Measurements from ENCODE around the gene TMEM204.
"Not testable (repeated sequence)": the region's sequence is repeated elsewhere in the genome, so short reads cannot be mapped to it uniquely, and the experiment has no call there.

The TMEM204 gene

DNA sequence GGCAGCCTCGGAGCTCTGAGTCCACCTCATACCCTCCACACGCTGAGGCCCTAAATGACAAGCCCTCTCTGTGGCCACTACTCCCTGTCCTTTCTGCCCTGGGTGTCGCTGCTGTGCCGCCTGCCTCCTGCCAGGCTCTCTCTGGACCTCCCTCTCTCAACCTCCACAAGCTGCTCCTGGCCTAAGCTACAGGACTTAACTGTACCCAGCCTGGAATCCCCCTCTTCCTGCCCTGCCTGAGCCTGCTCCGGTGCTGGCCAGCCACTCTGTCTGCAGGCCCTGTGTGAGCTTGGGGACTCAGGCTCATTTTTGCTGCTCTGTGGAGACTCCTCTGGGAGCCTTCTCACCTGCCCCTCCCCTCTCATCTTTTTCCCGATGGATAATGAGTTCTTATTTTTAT is 56.9 kb downstream of the TMEM204 start:
- no peak for DNase-seq (ENCODE audit: low read depth in 2 of 3, low spot score in 1 of 3)

DNA sequence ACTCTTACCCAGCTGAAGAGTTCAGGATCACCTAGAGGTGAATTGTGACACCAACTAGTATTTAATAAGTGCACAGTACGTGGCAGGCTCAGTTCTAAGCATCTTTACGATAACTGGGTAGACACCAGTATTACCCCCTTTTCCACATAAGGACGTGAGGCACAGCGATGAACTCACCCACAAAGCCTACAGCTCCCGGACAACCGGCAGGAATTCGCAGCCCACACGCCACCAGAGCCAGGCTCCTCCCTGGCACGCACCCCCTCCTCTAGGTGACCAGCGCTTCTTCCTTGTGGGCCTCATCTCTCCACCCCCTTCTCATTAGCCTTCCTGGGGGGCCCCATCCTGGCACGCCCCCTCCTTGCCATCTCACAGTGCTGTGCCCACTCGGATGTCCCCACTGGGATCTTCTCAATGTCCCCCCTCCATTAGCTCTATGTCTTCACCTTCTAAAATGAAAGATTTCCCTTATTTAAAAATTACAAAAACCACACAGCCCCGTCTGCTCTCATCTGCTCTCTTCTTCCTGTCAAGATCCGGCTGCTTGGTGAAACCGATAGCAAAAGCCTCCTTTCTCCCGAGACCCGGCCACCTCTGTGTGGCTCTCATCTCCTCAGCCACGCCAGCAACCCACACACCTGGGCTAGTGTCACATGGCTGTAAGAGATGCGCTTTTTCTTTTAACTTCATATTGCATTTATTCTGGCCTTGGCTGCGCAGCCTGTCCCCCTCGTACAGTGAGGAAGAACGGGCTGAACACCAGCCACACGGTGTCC is 57.7 kb downstream of the TMEM204 start:
- no peak for DNase-seq (ENCODE audit: low read depth in 2 of 3, low spot score in 1 of 3)

DNA sequence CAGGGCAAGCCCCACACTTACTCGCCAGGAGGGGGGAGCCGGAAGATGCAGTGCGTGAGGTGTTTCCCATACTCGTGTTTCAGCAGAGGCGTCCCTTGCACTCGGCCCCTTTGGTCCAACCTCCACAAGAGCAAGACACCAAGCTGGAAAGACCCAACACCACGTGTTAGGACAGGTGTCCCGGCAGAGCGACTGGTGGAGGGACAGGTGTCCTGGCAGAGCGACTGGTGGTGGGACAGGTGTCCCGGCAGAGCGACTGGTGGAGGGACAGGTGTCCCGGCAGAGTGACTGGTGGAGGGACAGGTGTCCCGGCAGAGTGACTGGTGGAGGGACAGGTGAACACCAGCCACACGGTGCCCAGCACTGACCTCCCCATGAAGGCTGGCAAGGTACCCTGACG is 59.0 kb downstream of the TMEM204 start:
- no peak for DNase-seq (ENCODE audit: low read depth in 2 of 3, low spot score in 1 of 3)

DNA sequence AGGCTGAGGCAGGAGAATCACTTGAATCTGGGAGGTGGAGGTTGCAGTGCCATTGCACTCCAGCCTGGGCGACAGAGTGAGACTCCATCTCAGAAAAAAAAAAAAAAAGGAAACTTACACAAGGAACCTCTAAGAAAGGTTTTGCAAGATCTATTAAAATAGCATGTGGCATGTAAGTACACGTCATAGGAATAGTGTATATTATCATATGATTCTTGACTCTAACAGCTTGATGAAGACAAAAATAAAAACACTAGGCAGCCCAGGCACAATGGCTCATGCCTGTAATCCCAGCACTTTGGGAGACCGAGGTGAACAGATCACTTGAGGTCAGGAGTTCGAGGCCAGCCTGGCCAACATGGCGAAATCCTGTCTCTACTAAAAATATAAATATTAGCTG is 62.0 kb downstream of the TMEM204 start:
- DNase-seq (ENCODE audit: low read depth in 2 of 3, low spot score in 1 of 3) = not testable (repeated sequence)

DNA sequence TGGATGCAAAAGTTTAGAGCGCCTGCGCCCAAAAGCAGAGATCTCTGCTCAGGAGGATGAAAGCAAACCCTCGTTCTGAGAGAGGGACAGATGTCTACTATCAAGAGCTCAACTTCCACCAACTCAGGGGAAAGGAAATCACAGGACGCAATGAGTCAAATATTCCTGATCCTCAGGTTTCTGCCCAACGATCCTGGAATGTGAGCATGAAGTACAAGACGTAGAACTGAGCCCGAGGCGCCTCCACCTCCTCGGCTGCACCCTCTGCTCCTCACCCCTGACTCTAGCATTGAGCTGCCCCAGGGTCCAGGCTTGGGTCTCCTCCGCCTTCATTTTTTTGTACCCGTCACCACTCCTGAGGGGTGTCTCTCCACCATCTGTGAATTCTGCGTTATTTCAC is 63.0 kb downstream of the TMEM204 start:
- DNase-seq (ENCODE audit: low read depth in 2 of 3, low spot score in 1 of 3) = no peak

GRCh38 chr16:1597154-1597553 is 63.7 kb downstream of the TMEM204 start:
- no peak for DNase-seq (ENCODE audit: low read depth in 2 of 3, low spot score in 1 of 3)

DNA sequence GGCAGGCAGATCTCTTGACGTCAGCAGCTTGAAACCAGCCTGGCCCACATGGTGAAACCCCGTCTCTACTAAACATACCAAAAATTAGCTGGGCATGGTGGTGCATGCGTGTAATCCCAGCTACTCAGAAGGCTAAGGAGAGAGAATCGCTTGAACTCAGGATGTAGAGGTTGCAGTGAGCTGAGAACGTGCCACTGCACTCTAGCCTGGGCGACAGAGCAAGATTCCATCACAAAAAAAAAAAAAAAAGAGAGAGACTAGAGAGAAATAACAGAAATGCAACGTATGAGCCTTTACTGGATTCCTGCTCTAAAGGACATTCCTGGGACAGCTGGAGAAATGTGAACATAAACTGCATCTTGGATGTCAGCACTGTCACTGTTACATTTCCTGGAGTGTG is 67.6 kb downstream of the TMEM204 start:
- DNase-seq (ENCODE audit: low read depth in 2 of 3, low spot score in 1 of 3) = no peak

- no peak for DNase-seq (ENCODE audit: low read depth in 2 of 3, low spot score in 1 of 3)
Observed at GRCh38 chr16:1601489-1601888, 68.0 kb downstream of the TMEM204 start.

DNA sequence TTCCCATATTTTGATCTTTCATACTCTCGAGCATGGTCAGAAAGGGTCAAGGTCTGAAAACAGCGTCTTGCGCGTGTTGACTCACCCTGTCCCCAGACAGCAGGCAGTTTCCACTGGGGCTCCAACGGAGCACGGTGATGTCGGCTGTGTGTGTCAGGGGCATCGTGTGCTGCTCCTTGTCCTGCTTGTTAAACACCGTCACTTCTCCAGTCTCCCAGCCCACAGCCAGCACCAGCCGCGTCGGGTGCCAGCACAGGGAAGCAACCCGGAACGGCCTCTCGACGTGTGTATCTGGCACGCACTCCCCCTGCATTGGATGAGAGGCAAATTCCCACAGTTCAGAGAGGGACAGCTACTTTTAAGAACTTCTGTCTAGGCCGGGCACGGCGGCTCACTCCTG is 68.8 kb downstream of the TMEM204 start:
- DNase-seq (ENCODE audit: low read depth in 2 of 3, low spot score in 1 of 3) = no peak

Data from stimulated activated CD4-positive, alpha-beta T cell treated with anti-CD3 and anti-CD28 coated beads, Interleukin-12 subunit alpha, Interleukin-12 subunit beta, amount 100 ng/mL, for 48 hours (primary cell).